IgD-negative memory B cell (primary cell): ENCODE results near the gene BAG3. TPM values are rescaled to one million over a fixed set of nuclear protein-coding genes. Genes with fewer than 3 reads are reported as not detected.

Source experiments
- H3K27ac Mint-ChIP-seq, 3 donors: one replicate each; pipeline ENCODE4 v1.8.0; 2020 to 2022; ENCODE audit warnings: mild to moderate bottlenecking in 3 of 3, mixed read lengths in 3 of 3, moderate library complexity in 1 of 3
- H3K27me3 Mint-ChIP-seq: one replicate; pipeline ENCODE4 v1.8.0; 2021; ENCODE audit warnings: mixed read lengths
- H3K36me3 Mint-ChIP-seq: one replicate; pipeline ENCODE4 v1.8.0; 2020; ENCODE audit warnings: mild to moderate bottlenecking, mixed read lengths
- H3K4me1 Mint-ChIP-seq, 3 donors: one replicate each; pipeline ENCODE4 v1.8.0; 2020 to 2022; ENCODE audit warnings: mixed read lengths in 3 of 3, mild to moderate bottlenecking in 1 of 3
- H3K4me3 Mint-ChIP-seq, 4 donors: one replicate each; pipeline ENCODE4 v1.8.0; 2020 to 2022; ENCODE audit warnings: mild to moderate bottlenecking in 4 of 4, mixed read lengths in 4 of 4, moderate library complexity in 3 of 4
- H3K9me3 Mint-ChIP-seq, 3 donors: one replicate each; pipeline ENCODE4 v1.8.0; 2020 to 2021; ENCODE audit warnings: mixed read lengths in 3 of 3, mild to moderate bottlenecking in 1 of 3
- polyA plus RNA-seq: library from polyadenylated mRNA; unstranded; fragments of 300-500 nt; fragmentation: Illumina TruSeq; gene quantifications from one replicate; pipeline ENCODE4 v1.2.3, GENCODE V29; 2021

The BAG3 gene
- polyA plus RNA-seq, 1 donor from 2014 or later: 3.9 TPM

- H3K27me3 Mint-ChIP-seq: peaks cover 3% of the 10 kb centered on the region
- H3K4me1 Mint-ChIP-seq: peaks cover 9 to 22% (median 13%) of the 10 kb centered on the region in 3 donors
- H3K4me3 Mint-ChIP-seq: peak overlapping the region; percentile 33 to 91 (median 73)
- H3K27ac Mint-ChIP-seq: peak overlapping the region in 1 of 3 donors; percentile 67
- H3K36me3 Mint-ChIP-seq: no peaks in the 10 kb centered on the region
- H3K9me3 Mint-ChIP-seq: no peaks in the 10 kb centered on the region
Measured at GRCh38 chr10:119686465-119687191, 35.4 kb downstream of the BAG3 start.

DNA sequence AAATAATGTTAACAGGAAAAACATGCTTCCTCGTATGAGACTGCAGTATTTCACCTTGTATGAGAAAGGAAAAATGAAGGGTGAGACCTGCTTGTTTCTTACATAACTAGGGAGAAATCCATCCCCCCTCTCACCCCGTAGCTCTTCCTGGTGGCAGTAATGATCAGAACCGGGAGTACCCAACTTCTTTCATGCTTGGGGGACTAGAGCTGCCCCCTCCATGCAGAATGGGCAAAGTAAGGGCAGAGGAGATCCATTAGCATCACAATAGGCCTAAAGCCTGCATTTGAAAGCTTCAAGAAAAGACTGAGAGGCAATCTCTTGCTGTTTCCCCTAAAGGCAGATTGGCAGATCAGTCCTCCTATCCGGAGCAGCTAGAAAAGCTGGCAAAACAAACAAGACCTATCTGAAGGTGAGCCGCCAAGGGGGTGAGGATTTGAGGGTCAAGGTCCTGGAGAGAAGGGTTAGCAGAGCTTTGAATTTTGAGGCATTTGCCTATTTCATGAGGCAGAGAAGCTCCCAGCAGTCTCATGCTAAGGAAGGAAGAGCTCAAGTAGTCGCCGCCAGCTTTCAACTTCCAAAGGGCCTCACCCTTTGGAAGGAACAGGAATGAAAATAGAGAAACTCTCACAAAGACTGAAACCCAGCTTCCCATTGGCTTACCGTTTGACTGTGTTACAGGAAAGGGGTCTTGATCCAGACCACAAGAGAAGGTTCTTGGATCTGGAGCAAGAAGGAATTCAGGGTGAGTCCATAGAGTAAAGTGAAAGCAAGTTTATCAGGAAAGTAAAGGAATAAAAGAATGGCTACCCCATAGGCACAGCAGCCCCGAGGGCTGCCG, 36.2 kb downstream of the BAG3 start:
- Mint-ChIP-seq H3K27ac (peak overlapping the region in 1 of 3 donors; percentile 86), H3K4me3 (peak overlapping the region in 2 of 4 donors; percentile 91), H3K27me3 (no peaks in the 10 kb centered on the region), H3K4me1 (peaks cover 9 to 22% (median 10%) of the 10 kb centered on the region in 3 donors), H3K36me3 (no peaks in the 10 kb centered on the region), H3K9me3 (no peaks in the 10 kb centered on the region)

GRCh38 chr10:119688033-119688508, 36.9 kb downstream of the BAG3 start:
- H3K4me3 Mint-ChIP-seq: peak overlapping the region in 1 of 4 donors; percentile 61
- no peaks in the 10 kb centered on the region for H3K27me3 Mint-ChIP-seq
- H3K27ac Mint-ChIP-seq: no peak overlapping the region

DNA sequence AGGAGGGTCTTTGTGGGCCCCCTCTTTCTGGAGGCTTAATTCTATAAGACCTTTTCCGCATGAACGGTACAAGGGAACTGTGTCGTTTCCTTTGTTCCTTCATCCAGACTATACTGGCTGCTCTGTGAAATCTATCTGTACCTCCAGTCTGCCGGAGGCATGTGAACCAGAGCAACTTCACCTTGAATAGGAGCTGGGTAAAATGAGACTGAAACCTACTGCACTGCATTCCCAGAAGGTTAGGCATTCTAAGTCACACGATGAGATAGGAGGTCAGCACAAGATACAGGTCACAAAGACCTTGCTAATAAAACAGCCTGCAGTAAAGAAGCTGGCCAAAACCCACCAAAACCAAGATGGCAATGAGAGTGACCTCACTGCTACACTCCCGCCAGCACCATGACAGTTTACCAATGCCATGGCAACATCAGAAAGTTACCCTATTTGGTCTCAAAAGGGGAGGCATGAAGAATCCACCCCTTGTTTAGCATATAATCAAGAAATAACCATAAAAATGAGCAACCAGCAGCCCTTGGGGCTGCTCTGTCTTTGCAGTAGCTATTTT, 37.9 kb downstream of the BAG3 start:
- Mint-ChIP-seq H3K4me3 (no peak overlapping the region), H3K36me3 (no peaks in the 10 kb centered on the region), H3K9me3 (no peaks in the 10 kb centered on the region), H3K27me3 (no peaks in the 10 kb centered on the region), H3K27ac (no peak overlapping the region), H3K4me1 (peaks cover 15 to 31% (median 23%) of the 10 kb centered on the region in 3 donors)

More at GRCh38 chr10:119688033-119688508, 36.9 kb downstream of the BAG3 start:
- Mint-ChIP-seq H3K36me3 (no peaks in the 10 kb centered on the region), H3K4me1 (peaks cover 10 to 22% (median 14%) of the 10 kb centered on the region in 3 donors), H3K9me3 (no peaks in the 10 kb centered on the region)

- Mint-ChIP-seq H3K36me3 (no peaks in the 10 kb centered on the region), H3K4me1 (peaks cover 14 to 34% (median 28%) of the 10 kb centered on the region in 3 donors)
Measured at GRCh38 chr10:119691726-119692125, 40.5 kb downstream of the BAG3 start.

GRCh38 chr10:119693262-119693957, 42.2 kb downstream of the BAG3 start:
- no peak overlapping the region for H3K27ac Mint-ChIP-seq
- H3K9me3 Mint-ChIP-seq: no peaks in the 10 kb centered on the region
- peaks cover 2% of the 10 kb centered on the region for H3K36me3 Mint-ChIP-seq
- H3K4me3 Mint-ChIP-seq: peak overlapping the region in 2 of 4 donors; percentile 18 to 56
- H3K27me3 Mint-ChIP-seq: no peaks in the 10 kb centered on the region
- H3K4me1 Mint-ChIP-seq: peaks cover 12 to 26% (median 20%) of the 10 kb centered on the region in 3 donors

More at GRCh38 chr10:119691726-119692125, 40.5 kb downstream of the BAG3 start:
- Mint-ChIP-seq H3K9me3 (no peaks in the 10 kb centered on the region), H3K27ac (no peak overlapping the region), H3K4me3 (no peak overlapping the region), H3K27me3 (no peaks in the 10 kb centered on the region)

DNA sequence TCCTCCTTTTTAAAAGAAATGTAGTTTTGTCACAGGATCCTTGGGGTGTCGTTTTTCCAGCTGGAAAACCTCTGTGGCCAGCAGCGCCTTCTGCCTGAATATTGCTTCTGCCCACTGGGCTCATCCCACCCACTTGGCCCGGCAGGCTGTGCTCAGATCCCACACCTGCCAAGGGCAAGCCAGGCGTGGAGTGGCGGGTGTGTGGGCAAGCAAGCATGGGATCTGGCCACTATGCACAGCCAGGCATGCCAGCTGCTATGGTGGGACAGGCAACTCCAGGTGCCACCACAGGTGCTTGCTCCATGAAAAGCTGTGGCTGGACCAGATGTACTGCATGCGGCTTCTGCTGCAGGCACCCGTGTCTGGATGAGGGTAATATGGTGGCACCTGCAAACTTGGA, 43.4 kb downstream of the BAG3 start:
- Mint-ChIP-seq H3K4me1 (peaks cover 16 to 27% (median 26%) of the 10 kb centered on the region in 3 donors), H3K36me3 (peaks cover 2% of the 10 kb centered on the region), H3K9me3 (no peaks in the 10 kb centered on the region), H3K27me3 (no peaks in the 10 kb centered on the region), H3K4me3 (no peak overlapping the region), H3K27ac (no peak overlapping the region)

- Mint-ChIP-seq H3K4me1 (peaks cover 42 to 52% (median 43%) of the 10 kb centered on the region in 3 donors), H3K27me3 (no peaks in the 10 kb centered on the region), H3K36me3 (peaks cover 2% of the 10 kb centered on the region), H3K27ac (peak overlapping the region; percentile 37 to 93 (median 89)), H3K9me3 (no peaks in the 10 kb centered on the region), H3K4me3 (peak overlapping the region; percentile 8 to 89 (median 70))
Measured at GRCh38 chr10:119700321-119700954, 49.3 kb downstream of the BAG3 start.

DNA sequence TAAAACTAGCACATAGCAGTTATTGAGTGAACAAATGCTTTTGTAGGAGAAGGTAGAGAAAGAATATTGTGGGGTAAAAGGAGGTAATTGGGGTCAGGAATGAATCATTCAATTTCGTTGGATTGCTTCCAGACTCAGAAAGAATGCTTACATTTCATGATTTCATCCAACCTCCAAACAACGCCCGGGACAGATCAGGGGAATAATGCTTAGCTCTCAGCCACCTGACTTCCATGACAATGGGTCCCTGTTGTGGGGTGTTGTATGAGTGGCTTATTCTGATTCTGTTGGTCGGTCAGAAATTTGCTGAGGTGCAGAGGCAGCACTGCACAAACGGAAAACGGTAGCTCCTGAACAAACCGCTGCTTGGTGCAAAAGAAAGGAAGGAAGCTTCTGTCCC, 50.7 kb downstream of the BAG3 start:
- no peaks in the 10 kb centered on the region for H3K27me3 Mint-ChIP-seq
- peak overlapping the region in 2 of 4 donors; percentile 7 to 81 for H3K4me3 Mint-ChIP-seq
- H3K4me1 Mint-ChIP-seq: peaks cover 49 to 52% (median 51%) of the 10 kb centered on the region in 3 donors
- peaks cover 3 to 5% (median 4%) of the 10 kb centered on the region in 3 donors for H3K9me3 Mint-ChIP-seq
- peaks cover 4% of the 10 kb centered on the region for H3K36me3 Mint-ChIP-seq
- peak overlapping the region in 2 of 3 donors; percentile 67 to 91 for H3K27ac Mint-ChIP-seq

- Mint-ChIP-seq H3K4me1 (peaks cover 49 to 56% (median 56%) of the 10 kb centered on the region in 3 donors), H3K27me3 (no peaks in the 10 kb centered on the region), H3K9me3 (peaks cover 4 to 10% (median 8%) of the 10 kb centered on the region in 3 donors), H3K27ac (peak overlapping the region; percentile 64 to 91 (median 67)), H3K36me3 (peaks cover 5% of the 10 kb centered on the region), H3K4me3 (peak overlapping the region in 2 of 4 donors; percentile 81 to 84)
Measured at GRCh38 chr10:119702583-119702982, 51.4 kb downstream of the BAG3 start.

- Mint-ChIP-seq H3K4me1 (peaks cover 42 to 62% (median 59%) of the 10 kb centered on the region in 3 donors), H3K27ac (peak overlapping the region; percentile 95 to 99 (median 96))
Measured at GRCh38 chr10:119703903-119704508, 52.8 kb downstream of the BAG3 start.

GRCh38 chr10:119705434-119705831, 54.3 kb downstream of the BAG3 start:
- H3K4me3 Mint-ChIP-seq: peak overlapping the region; percentile 60 to 84 (median 81)
- peaks cover 3% of the 10 kb centered on the region for H3K36me3 Mint-ChIP-seq
- no peaks in the 10 kb centered on the region for H3K27me3 Mint-ChIP-seq
- H3K27ac Mint-ChIP-seq: peak overlapping the region; percentile 95 to 99 (median 96)
- peaks cover 48 to 66% (median 63%) of the 10 kb centered on the region in 3 donors for H3K4me1 Mint-ChIP-seq
- H3K9me3 Mint-ChIP-seq: peaks cover 4 to 12% (median 8%) of the 10 kb centered on the region in 3 donors

More at GRCh38 chr10:119703903-119704508, 52.8 kb downstream of the BAG3 start:
- no peaks in the 10 kb centered on the region for H3K27me3 Mint-ChIP-seq
- peak overlapping the region; percentile 60 to 84 (median 81) for H3K4me3 Mint-ChIP-seq
- peaks cover 3% of the 10 kb centered on the region for H3K36me3 Mint-ChIP-seq
- H3K9me3 Mint-ChIP-seq: peaks cover 4 to 12% (median 8%) of the 10 kb centered on the region in 3 donors

DNA sequence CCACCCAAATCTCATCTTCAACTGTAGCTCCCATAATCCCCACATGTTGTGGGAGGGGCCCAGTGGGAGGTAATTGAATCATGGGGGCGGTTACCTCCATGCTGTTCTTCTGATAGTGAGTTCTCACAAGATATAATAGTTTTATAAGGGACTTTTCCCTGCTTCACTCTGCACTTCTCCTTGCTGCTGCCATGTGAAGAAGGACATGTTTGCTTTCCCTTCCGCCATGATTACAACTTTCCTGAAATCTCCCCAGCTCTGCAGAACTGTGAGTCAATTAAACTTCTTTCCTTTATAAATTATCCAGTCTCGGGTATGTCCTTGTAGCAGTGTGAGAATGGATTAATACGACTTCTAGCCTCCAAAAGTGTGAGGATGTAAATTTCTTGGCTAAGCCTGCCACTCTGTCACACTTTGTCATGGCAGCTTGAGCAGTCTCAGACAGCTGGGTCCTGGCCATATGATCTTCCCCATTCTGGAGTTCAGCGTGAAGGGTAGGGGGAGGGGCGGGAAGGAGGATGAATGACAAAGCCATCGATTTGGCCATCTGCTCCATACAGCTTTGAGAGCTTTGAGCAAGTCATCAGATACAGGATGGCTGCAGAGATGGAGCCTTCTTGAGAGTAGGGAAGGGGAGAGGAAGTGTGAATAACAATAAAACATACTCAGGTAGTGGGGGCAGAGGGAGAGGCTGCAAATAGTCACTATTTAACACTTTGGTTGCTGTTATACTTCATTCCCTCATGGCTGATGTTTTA, 55.5 kb downstream of the BAG3 start:
- Mint-ChIP-seq H3K36me3 (peaks cover 3% of the 10 kb centered on the region), H3K4me3 (peak overlapping the region in 3 of 4 donors; percentile 14 to 82 (median 59)), H3K27ac (peak overlapping the region in 2 of 3 donors; percentile 84 to 99), H3K9me3 (peaks cover 4 to 12% (median 11%) of the 10 kb centered on the region in 3 donors), H3K4me1 (peaks cover 40 to 60% (median 60%) of the 10 kb centered on the region in 3 donors), H3K27me3 (no peaks in the 10 kb centered on the region)
